ENCODE data around the gene LRRC4C. TPM values are rescaled to one million over a fixed set of nuclear protein-coding genes. Genes with fewer than 3 reads are reported as not detected.
A peak's percentile ranks its signal among the peaks of the same experiment; 100 is the strongest.

Gene LRRC4C
- 0.16 and 0.21 TPM in 2 replicates for polyA plus RNA-seq (2012; rRNA removed)
- polyA plus RNA-seq (2012; cell fraction: cytosol; rRNA removed): 0.27 and 0.35 TPM in 2 replicates
- polyA plus RNA-seq (2012; cell fraction: nucleus; rRNA removed): 0.14 and 0.15 TPM in 2 replicates

DNA sequence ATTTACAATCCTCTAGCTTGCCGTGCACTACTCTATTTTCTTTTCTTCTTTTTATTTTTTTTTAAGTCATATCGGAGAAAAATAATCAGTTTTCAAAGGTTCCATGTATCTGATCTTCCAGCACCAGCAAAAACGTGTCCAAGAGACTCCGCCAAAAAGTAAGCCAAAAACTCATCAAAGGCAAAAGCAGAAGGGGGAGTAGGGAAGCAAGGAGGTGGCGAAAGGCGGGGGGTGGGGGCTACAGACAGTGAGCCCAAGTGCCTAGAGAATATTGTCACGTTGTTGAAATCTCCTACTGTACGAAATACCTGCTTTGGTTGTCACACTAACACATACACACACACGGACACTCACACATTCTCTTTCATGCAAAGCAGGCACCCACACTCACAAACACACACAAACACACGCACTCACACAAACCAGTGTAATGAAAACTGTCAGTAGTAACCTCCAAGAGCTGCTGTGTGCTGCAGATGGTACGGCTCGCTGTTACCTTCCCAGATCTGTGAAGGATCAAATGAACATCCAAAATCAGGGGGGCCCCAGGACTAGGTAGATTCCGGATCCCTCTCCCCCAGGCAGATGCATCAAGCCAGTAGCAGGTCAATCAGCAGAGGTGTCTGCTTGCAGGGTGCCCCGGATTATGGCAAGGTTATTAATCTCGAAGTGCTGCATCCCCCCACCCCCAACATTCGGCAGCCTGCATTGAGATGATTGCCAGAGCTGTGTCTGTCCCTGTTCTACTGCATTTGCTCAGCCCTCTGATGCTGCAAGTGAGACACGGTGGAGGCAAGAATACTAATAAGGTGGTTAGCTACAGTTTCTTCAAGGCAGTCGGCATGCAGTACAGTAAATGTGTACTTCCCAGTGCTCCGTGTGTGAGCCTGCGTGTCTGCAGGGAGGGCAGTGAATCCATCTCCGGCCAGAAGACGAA, at the start of gene LRRC4C:
Gene LRRC4C, minus strand, starts transcription at position 188 of the 937 bp plus-strand sequence.
- Histone ChIP-seq H3K4me3 (ENCODE audit: low read depth in 2 of 2, low read length in 1 of 2) (peak within 1 kb of the TSS in 1 of 2 experiments; percentile 24; a peak in 1 of 4 replicates), H2AFZ (ENCODE audit: low read depth) (no peak within 1 kb of the TSS), H3F3A (replicated peaks; ENCODE audit: insufficient read depth) (no peaks in the 10 kb centered on the region), H3K36me3 (replicated peaks in 1 of 2; ENCODE audit: control insufficient read depth in 1 of 2, insufficient read depth in 2 of 2, low read length in 1 of 2) (no peaks in the 10 kb centered on the region), H3K4me1 (ENCODE audit: control insufficient read depth in 1 of 2, insufficient read depth in 2 of 2, low read depth in 1 of 2, low read length in 1 of 2) (peaks cover 0 to 3% of the 10 kb centered on the region in 2 experiments; a peak in 1 of 4 replicates), H3K9me3 (no peaks in the 10 kb centered on the region), H3K27me3 (ENCODE audit: insufficient read depth) (no peaks in the 10 kb centered on the region), H3K9me2 (no peaks in the 10 kb centered on the region), H4K20me1 (ENCODE audit: insufficient read depth) (no peaks in the 10 kb centered on the region), H3K27ac (ENCODE audit: low read depth in 2 of 2, low read length in 1 of 2) (no peak within 1 kb of the TSS), H3K9ac (no peak within 1 kb of the TSS), H3K4me2 (no peak within 1 kb of the TSS), H3K79me2 (ENCODE audit: insufficient read depth) (no peaks in the 10 kb centered on the region)
- WGBS (ENCODE audit: low lambda C conversion rate): 11% methylated on average over 21 of the region's 22 CpGs
- DNase-seq: peak; percentile 9
- CTCF ChIA-PET: interaction anchor here (1.0 to 2.9 kb wide), 17 partner anchors 10 to 1827 kb away, joined by 3 to 26 read pairs (median 4); no protein-coding TSS in a partner anchor
- POLR2A ChIA-PET: no interaction called here
- TF ChIP-seq MXI1 (IDR thresholded peaks at IDR 0.05; ENCODE audit: low read depth, low read length): 0 out of 2 replicates have a peak, but pooled peaks have one; percentile 25
- no peak for TF ChIP-seq SIN3A (IDR thresholded peaks at IDR 0.05; ENCODE audit: borderline replicate concordance, low read depth, low read length)
- no peak for TF ChIP-seq RFX5 (IDR thresholded peaks at IDR 0.05; ENCODE audit: low read length)
- no peak for TF ChIP-seq CHD2 (IDR thresholded peaks at IDR 0.05; ENCODE audit: low read length, partially characterized antibody)
- TF ChIP-seq YY1 (IDR thresholded peaks at IDR 0.05; ENCODE audit: low read depth): no peak
- no peak for TF ChIP-seq PBX3 (IDR thresholded peaks at IDR 0.05)

- ChIA-PET CTCF (interaction anchor here (1.0 kb wide), 1 partner anchor 10 kb away, joined by 3 read pairs; no protein-coding TSS in a partner anchor), POLR2A (no interaction called here)
- DNase-seq: no peak
- Histone ChIP-seq H3F3A (replicated peaks; ENCODE audit: insufficient read depth) (no peaks in the 10 kb centered on the region), H3K9me2 (no peaks in the 10 kb centered on the region), H3K27ac (ENCODE audit: low read depth in 2 of 2, low read length in 1 of 2) (no peak overlapping the region), H3K27me3 (ENCODE audit: insufficient read depth) (no peaks in the 10 kb centered on the region), H3K79me2 (ENCODE audit: insufficient read depth) (no peaks in the 10 kb centered on the region), H3K4me2 (no peak overlapping the region), H4K20me1 (ENCODE audit: insufficient read depth) (no peaks in the 10 kb centered on the region), H3K9me3 (no peaks in the 10 kb centered on the region), H3K36me3 (replicated peaks in 1 of 2; ENCODE audit: control insufficient read depth in 1 of 2, insufficient read depth in 2 of 2, low read length in 1 of 2) (no peaks in the 10 kb centered on the region), H3K9ac (no peak overlapping the region), H3K4me3 (ENCODE audit: low read depth in 2 of 2, low read length in 1 of 2) (no peak overlapping the region), H3K4me1 (ENCODE audit: control insufficient read depth in 1 of 2, insufficient read depth in 2 of 2, low read depth in 1 of 2, low read length in 1 of 2) (no peaks in the 10 kb centered on the region), H2AFZ (ENCODE audit: low read depth) (no peak overlapping the region)
- WGBS (ENCODE audit: low lambda C conversion rate): 23% methylated on average over 1 of the region's 1 CpG
- no peak for TF ChIP-seq MEF2A (IDR thresholded peaks at IDR 0.05; ENCODE audit: borderline replicate concordance, low read depth)
- TF ChIP-seq, protein P1, sequence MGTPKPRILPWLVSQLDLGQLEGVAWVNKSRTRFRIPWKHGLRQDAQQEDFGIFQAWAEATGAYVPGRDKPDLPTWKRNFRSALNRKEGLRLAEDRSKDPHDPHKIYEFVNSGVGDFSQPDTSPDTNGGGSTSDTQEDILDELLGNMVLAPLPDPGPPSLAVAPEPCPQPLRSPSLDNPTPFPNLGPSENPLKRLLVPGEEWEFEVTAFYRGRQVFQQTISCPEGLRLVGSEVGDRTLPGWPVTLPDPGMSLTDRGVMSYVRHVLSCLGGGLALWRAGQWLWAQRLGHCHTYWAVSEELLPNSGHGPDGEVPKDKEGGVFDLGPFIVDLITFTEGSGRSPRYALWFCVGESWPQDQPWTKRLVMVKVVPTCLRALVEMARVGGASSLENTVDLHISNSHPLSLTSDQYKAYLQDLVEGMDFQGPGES (IDR thresholded peaks at IDR 0.05; ENCODE audit: low read depth, low read length): no peak
- TF ChIP-seq TAF1 (IDR thresholded peaks at IDR 0.05; ENCODE audit: borderline replicate concordance, low read depth, low read length): no peak
- no peak for TF ChIP-seq TEAD4 (IDR thresholded peaks at IDR 0.05; ENCODE audit: borderline replicate concordance, insufficient read depth)
- TF ChIP-seq GATA2 (CRISPR knock-in tag; IDR thresholded peaks at IDR 0.05): no peak
- TF ChIP-seq PBX3 (IDR thresholded peaks at IDR 0.05): no peak
- no peak for TF ChIP-seq JUND (IDR thresholded peaks at IDR 0.05)
- TF ChIP-seq, protein P2, sequence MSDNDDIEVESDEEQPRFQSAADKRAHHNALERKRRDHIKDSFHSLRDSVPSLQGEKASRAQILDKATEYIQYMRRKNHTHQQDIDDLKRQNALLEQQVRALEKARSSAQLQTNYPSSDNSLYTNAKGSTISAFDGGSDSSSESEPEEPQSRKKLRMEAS (IDR thresholded peaks at IDR 0.05; ENCODE audit: low read depth): no peak
- TF ChIP-seq ELF1 (IDR thresholded peaks at IDR 0.05): no peak
- TF ChIP-seq USF1 (IDR thresholded peaks at IDR 0.05; ENCODE audit: borderline replicate concordance, low read depth): no peak
- TF ChIP-seq TCF12 (IDR thresholded peaks at IDR 0.05): no peak
- no peak for TF ChIP-seq FOXJ3 (CRISPR knock-in tag; IDR thresholded peaks at IDR 0.05)
- TF ChIP-seq RFX5 (IDR thresholded peaks at IDR 0.05; ENCODE audit: low read length): no peak
- TF ChIP-seq RCOR1 (IDR thresholded peaks at IDR 0.05; ENCODE audit: low read length): no peak
- no peak for TF ChIP-seq NFIC (IDR thresholded peaks at IDR 0.05; ENCODE audit: borderline replicate concordance)
- no peak for TF ChIP-seq NRF1 (IDR thresholded peaks at IDR 0.05; ENCODE audit: low read depth, low read length)
Measured at GRCh38 chr11:41508121-41508520, 48.7 kb upstream of the LRRC4C start.

Measured in SK-N-SH (cell line).